Astrocyte of the spinal cord (primary cell): ENCODE measurements around the gene SESN2.

Experiments
- DNase-seq: peaks from one replicate; pipeline ENCODE4 v3.0.0; 2011; ENCODE audit warnings: low read depth, low spot score
- H3K4me3 ChIP-seq: 2 replicates; pipeline ENCODE4 v1.5.1; 2011; ENCODE audit warnings: low read depth, mild to moderate bottlenecking, low read length, moderate library complexity
- CTCF ChIP-seq: IDR thresholded peaks from 2 replicates; pipeline ENCODE4 v1.5.1; 2012; ENCODE audit warnings: low read depth, mild to moderate bottlenecking, low read length, inconsistent platforms
- in situ Hi-C: cut with HindIII; loops from 2 replicates; pipeline ENCODE4 v1.10.0; 2017; ENCODE audit warnings: low sequenced_read_pairs

Gene SESN2

GRCh38 chr1:28273216-28273860 lies 14.0 kb downstream of the SESN2 start:
- DNase-seq = no peak
- in situ Hi-C loops = no loop called here

GRCh38 chr1:28278763-28279162 lies 19.4 kb downstream of the SESN2 start:
- H3K4me3 ChIP-seq = no peak overlapping the region
- TF ChIP-seq CTCF = no peak
- no peak for DNase-seq
- in situ Hi-C loops = no loop called here

More at GRCh38 chr1:28273216-28273860, 14.0 kb downstream of the SESN2 start:
- H3K4me3 ChIP-seq = no peak overlapping the region
- no peak for TF ChIP-seq CTCF

GRCh38 chr1:28279721-28280120 lies 20.4 kb downstream of the SESN2 start:
- no peak overlapping the region for H3K4me3 ChIP-seq
- in situ Hi-C loops = no loop called here
- TF ChIP-seq CTCF = no peak
- no peak for DNase-seq

- no peak overlapping the region for H3K4me3 ChIP-seq
- no peak for TF ChIP-seq CTCF
- DNase-seq = no peak
- in situ Hi-C loops = no loop called here
Measured at GRCh38 chr1:28280501-28280900, 21.2 kb downstream of the SESN2 start.

- in situ Hi-C loops = no loop called here
- no peak for DNase-seq
- no peak for TF ChIP-seq CTCF
- no peak overlapping the region for H3K4me3 ChIP-seq
Measured at GRCh38 chr1:28280977-28281381, 21.7 kb downstream of the SESN2 start.

- no peak for TF ChIP-seq CTCF
- no peak overlapping the region for H3K4me3 ChIP-seq
- no peak for DNase-seq
- in situ Hi-C loops = no loop called here
Measured at GRCh38 chr1:28281608-28282425, 22.5 kb downstream of the SESN2 start.
